Liver (tissue), 3 donors: Measurements from ENCODE around the gene ADAMTS1.

Source experiments
- GABPA ChIP-seq, 2 donors: IDR thresholded peaks in 1 of 2; conservative IDR thresholded peaks in 1 of 2; 2 replicates each; pipeline ENCODE4 v1.6.1; 2016; ENCODE audit warnings: antibody characterized with exemption in 2 of 2, mild to moderate bottlenecking in 1 of 2, moderate library complexity in 1 of 2
- HNF4G ChIP-seq: IDR thresholded peaks from 2 replicates; pipeline ENCODE4 v1.6.1; 2016; ENCODE audit warnings: antibody characterized with exemption
- RAD21 ChIP-seq, 2 donors: IDR thresholded peaks; 2 replicates each; pipeline ENCODE4 v1.6.1; 2016; ENCODE audit warnings: antibody characterized with exemption in 2 of 2, mild to moderate bottlenecking in 2 of 2
- RXRA ChIP-seq, 2 donors: IDR thresholded peaks; 2 replicates each; pipeline ENCODE4 v1.6.1; 2017 to 2018; ENCODE audit warnings: antibody characterized with exemption in 2 of 2, mild to moderate bottlenecking in 1 of 2
- TF ChIP-seq, protein P1 (sequence below): fragments of 150-350 bp; IDR thresholded peaks from 2 replicates; pipeline ENCODE4 v1.5.1; 2017; ENCODE audit warnings: improper control_type of control experiment, low read depth, low read length; ENCODE audit not compliant: missing input control
- TF ChIP-seq, protein P2 (sequence below): IDR thresholded peaks from 2 replicates; pipeline ENCODE4 v1.6.1; 2016; ENCODE audit warnings: antibody characterized with exemption
- TF ChIP-seq, protein P3 (sequence below): IDR thresholded peaks from 2 replicates; pipeline ENCODE4 v1.6.1; 2016; ENCODE audit warnings: antibody characterized with exemption, mild to moderate bottlenecking
- TF ChIP-seq, protein P4 (sequence below): IDR thresholded peaks from 2 replicates; pipeline ENCODE4 v1.6.1; 2016; ENCODE audit warnings: antibody characterized with exemption
- donor health status: healthy.
- donor health status: healthy.

DNA sequence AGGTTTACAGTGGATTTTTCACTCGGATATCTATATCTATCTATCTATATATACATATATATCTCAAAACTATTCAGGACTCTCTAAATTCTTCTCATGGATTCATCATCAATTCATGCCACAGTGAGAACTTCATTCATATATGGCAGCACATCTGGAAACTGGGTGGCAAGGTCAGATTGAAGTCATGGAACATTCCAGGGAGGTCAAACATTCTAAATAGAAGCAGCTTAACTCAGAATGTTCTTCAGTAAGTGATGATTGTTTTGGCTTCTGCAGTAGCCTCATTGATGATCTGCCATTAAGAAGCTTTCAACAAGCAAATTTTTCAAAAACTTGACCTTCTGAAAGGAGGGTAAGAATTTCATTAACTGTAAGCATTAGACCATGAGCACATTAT, 46.9 kb upstream of the ADAMTS1 start:
- TF ChIP-seq, protein P1, sequence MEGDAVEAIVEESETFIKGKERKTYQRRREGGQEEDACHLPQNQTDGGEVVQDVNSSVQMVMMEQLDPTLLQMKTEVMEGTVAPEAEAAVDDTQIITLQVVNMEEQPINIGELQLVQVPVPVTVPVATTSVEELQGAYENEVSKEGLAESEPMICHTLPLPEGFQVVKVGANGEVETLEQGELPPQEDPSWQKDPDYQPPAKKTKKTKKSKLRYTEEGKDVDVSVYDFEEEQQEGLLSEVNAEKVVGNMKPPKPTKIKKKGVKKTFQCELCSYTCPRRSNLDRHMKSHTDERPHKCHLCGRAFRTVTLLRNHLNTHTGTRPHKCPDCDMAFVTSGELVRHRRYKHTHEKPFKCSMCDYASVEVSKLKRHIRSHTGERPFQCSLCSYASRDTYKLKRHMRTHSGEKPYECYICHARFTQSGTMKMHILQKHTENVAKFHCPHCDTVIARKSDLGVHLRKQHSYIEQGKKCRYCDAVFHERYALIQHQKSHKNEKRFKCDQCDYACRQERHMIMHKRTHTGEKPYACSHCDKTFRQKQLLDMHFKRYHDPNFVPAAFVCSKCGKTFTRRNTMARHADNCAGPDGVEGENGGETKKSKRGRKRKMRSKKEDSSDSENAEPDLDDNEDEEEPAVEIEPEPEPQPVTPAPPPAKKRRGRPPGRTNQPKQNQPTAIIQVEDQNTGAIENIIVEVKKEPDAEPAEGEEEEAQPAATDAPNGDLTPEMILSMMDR, result no peak
- TF ChIP-seq, protein P2, sequence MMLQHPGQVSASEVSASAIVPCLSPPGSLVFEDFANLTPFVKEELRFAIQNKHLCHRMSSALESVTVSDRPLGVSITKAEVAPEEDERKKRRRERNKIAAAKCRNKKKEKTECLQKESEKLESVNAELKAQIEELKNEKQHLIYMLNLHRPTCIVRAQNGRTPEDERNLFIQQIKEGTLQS, result no peak
- TF ChIP-seq GABPA (IDR thresholded peaks at IDR 0.05 in 1 of 2, conservative IDR thresholded peaks at IDR 0.05 in 1 of 2), result no peak
- TF ChIP-seq RAD21 (IDR thresholded peaks at IDR 0.05), result no peak
- TF ChIP-seq, protein P3, sequence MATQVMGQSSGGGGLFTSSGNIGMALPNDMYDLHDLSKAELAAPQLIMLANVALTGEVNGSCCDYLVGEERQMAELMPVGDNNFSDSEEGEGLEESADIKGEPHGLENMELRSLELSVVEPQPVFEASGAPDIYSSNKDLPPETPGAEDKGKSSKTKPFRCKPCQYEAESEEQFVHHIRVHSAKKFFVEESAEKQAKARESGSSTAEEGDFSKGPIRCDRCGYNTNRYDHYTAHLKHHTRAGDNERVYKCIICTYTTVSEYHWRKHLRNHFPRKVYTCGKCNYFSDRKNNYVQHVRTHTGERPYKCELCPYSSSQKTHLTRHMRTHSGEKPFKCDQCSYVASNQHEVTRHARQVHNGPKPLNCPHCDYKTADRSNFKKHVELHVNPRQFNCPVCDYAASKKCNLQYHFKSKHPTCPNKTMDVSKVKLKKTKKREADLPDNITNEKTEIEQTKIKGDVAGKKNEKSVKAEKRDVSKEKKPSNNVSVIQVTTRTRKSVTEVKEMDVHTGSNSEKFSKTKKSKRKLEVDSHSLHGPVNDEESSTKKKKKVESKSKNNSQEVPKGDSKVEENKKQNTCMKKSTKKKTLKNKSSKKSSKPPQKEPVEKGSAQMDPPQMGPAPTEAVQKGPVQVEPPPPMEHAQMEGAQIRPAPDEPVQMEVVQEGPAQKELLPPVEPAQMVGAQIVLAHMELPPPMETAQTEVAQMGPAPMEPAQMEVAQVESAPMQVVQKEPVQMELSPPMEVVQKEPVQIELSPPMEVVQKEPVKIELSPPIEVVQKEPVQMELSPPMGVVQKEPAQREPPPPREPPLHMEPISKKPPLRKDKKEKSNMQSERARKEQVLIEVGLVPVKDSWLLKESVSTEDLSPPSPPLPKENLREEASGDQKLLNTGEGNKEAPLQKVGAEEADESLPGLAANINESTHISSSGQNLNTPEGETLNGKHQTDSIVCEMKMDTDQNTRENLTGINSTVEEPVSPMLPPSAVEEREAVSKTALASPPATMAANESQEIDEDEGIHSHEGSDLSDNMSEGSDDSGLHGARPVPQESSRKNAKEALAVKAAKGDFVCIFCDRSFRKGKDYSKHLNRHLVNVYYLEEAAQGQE, result no peak
- no peak for TF ChIP-seq RXRA (IDR thresholded peaks at IDR 0.05)
- TF ChIP-seq, protein P4, sequence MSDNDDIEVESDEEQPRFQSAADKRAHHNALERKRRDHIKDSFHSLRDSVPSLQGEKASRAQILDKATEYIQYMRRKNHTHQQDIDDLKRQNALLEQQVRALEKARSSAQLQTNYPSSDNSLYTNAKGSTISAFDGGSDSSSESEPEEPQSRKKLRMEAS, result no peak
- TF ChIP-seq HNF4G, result no peak
